Measurements from ENCODE around the gene TMEM167B.

TMEM167B gene

GRCh38 chr1:109120356-109120755 is 29.8 kb downstream of the TMEM167B start:
- TF ChIP-seq, protein P1, sequence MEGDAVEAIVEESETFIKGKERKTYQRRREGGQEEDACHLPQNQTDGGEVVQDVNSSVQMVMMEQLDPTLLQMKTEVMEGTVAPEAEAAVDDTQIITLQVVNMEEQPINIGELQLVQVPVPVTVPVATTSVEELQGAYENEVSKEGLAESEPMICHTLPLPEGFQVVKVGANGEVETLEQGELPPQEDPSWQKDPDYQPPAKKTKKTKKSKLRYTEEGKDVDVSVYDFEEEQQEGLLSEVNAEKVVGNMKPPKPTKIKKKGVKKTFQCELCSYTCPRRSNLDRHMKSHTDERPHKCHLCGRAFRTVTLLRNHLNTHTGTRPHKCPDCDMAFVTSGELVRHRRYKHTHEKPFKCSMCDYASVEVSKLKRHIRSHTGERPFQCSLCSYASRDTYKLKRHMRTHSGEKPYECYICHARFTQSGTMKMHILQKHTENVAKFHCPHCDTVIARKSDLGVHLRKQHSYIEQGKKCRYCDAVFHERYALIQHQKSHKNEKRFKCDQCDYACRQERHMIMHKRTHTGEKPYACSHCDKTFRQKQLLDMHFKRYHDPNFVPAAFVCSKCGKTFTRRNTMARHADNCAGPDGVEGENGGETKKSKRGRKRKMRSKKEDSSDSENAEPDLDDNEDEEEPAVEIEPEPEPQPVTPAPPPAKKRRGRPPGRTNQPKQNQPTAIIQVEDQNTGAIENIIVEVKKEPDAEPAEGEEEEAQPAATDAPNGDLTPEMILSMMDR (IDR thresholded peaks at IDR 0.05; ENCODE audit: low read length, missing control alignments): no peak
- DNase-seq (ENCODE audit: low read depth): no peak
- no peak overlapping the region for H3K4me3 ChIP-seq (replicated peaks; ENCODE audit: low read depth, low read length)

GRCh38 chr1:109131059-109131458 is 40.5 kb downstream of the TMEM167B start:
- H3K4me3 ChIP-seq (replicated peaks; ENCODE audit: low read depth, low read length): no peak overlapping the region
- TF ChIP-seq, protein P1 (IDR thresholded peaks at IDR 0.05; ENCODE audit: low read length, missing control alignments): no peak
- DNase-seq (ENCODE audit: low read depth): no peak

DNA sequence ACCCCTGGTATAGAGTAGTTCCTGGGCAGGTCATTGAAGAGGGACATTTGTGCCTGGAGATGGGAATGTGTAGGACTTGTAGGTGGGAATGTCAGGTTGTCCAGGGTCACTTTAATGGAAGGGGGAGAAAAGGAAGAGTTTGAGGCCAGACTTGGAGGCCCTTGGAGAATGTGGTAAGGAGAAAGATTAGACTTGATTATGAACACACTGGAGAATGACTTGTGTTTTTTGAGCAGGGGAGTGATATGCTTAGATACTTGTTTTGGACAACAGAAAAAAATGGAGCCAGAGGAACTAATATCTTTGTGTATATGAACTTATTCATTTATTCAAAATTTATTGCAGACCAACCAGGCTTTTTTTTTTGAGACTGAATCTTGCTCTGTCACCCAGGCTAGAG is 41.2 kb downstream of the TMEM167B start:
- H3K4me3 ChIP-seq (replicated peaks; ENCODE audit: low read depth, low read length): no peak overlapping the region
- TF ChIP-seq, protein P1 (IDR thresholded peaks at IDR 0.05; ENCODE audit: low read length, missing control alignments): no peak
- DNase-seq (ENCODE audit: low read depth): no peak

DNA sequence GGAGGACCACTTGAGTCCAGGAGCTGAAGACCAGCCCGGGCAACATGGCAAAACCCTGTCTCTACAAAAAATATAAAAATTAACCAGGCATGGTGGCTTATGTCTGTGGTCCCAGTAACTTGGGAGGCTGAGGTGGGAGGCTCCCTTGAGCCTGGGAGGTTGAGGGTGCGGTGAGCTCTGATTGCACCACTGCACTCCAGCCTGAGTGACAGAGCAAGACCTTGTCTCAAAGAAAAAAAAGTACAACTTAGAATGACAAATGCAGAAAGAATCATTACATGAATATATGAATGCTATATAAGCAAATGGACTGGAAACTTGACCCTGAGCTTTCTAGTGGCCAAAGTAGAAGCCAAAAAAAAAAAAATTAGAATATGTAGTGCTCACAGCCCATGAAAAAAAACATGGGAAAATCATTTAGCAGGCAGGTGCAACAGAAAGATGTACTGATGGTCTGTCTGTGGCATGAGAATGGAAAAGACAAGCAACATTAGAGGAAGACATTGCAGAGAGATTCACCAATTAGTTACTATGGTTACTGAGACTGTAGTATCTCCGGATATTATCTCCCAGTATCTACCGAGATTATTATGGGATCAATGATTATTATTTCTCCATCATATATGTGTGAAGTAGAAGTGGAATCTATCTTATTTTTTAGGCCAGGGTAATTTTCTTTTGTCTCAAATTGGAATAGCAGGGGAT is 42.6 kb downstream of the TMEM167B start:
- TF ChIP-seq, protein P1 (IDR thresholded peaks at IDR 0.05; ENCODE audit: low read length, missing control alignments): no peak
- no peak overlapping the region for H3K4me3 ChIP-seq (replicated peaks; ENCODE audit: low read depth, low read length)
- DNase-seq (ENCODE audit: low read depth): no peak

- TF ChIP-seq, protein P1 (IDR thresholded peaks at IDR 0.05; ENCODE audit: low read length, missing control alignments): no peak
- no peak for DNase-seq (ENCODE audit: low read depth)
- H3K4me3 ChIP-seq (replicated peaks; ENCODE audit: low read depth, low read length): no peak overlapping the region
Measured at GRCh38 chr1:109133815-109134214, 43.3 kb downstream of the TMEM167B start.

DNA sequence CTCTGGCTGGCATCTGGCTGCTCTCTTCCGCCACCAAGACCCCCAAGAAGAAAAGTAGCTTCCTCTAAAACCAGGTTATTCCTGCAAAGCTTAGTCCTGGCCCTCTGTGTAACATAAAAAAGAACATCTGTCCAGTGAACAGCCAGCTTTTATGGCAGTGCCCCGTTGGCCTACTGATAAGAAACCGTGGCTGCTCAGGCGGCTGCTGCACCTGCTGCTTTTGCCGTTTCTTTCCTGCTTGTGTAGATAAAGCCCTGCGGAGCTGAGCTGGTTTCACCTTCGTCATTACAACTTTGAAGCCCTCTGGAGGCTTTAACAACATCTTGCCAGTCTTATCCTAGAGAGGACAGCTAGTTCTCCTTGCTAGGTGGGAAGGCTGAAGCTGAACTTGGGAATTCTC is 43.9 kb downstream of the TMEM167B start:
- H3K4me3 ChIP-seq (replicated peaks; ENCODE audit: low read depth, low read length): no peak overlapping the region
- TF ChIP-seq, protein P1 (IDR thresholded peaks at IDR 0.05; ENCODE audit: low read length, missing control alignments): no peak
- DNase-seq (ENCODE audit: low read depth): no peak

- TF ChIP-seq, protein P1 (IDR thresholded peaks at IDR 0.05; ENCODE audit: low read length, missing control alignments): no peak
- no peak for DNase-seq (ENCODE audit: low read depth)
- no peak overlapping the region for H3K4me3 ChIP-seq (replicated peaks; ENCODE audit: low read depth, low read length)
Measured at GRCh38 chr1:109135940-109136339, 45.4 kb downstream of the TMEM167B start.

Data from fibroblast of pulmonary artery (primary cell).